ENCODE results near the gene TRDMT1.

The TRDMT1 gene

DNA sequence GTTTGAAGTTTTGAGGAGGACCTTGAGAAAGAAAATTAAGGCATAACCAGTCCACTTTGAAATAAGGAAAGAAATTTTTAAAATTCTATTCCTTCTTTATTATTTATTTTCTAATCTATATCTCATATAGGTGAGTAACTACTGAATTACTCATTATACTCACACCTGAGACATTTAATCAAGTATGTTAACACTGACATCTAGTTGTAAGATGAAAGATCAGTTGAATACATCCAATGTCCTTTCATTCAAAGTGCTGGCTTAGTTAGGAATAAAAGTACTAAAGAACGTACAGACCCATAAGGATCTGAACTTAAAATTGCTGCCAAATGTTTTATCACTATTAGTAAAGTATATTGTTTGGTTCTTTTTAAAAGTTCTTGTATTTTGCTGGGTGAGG is 23.5 kb downstream of the TRDMT1 start:
- H3K4me1 ChIP-seq (ENCODE audit: control insufficient read depth, low read length), result no peaks in the 10 kb centered on the region
- H3K36me3 ChIP-seq (ENCODE audit: control insufficient read depth, low read length), result no peaks in the 10 kb centered on the region
- no peak overlapping the region for H3K4me3 ChIP-seq (ENCODE audit: low read length)
- no peaks in the 10 kb centered on the region for H4K20me1 ChIP-seq (ENCODE audit: control insufficient read depth, insufficient read depth, low read depth, low read length)
- H3F3A ChIP-seq (ENCODE audit: control insufficient read depth, insufficient read depth), result no peaks in the 10 kb centered on the region
- no peak overlapping the region for H3K27ac ChIP-seq (ENCODE audit: low read depth, low read length)
- H3K4me2 ChIP-seq (ENCODE audit: low read length), result no peak overlapping the region
- no peak for TF ChIP-seq EZH2phosphoT487 (IDR thresholded peaks at IDR 0.05; ENCODE audit: borderline replicate concordance, low read length)
- H3K9me3 ChIP-seq (ENCODE audit: control insufficient read depth, insufficient read depth, low read length), result no peaks in the 10 kb centered on the region
- H3K27me3 ChIP-seq (ENCODE audit: control insufficient read depth, low read length), result no peaks in the 10 kb centered on the region
- peaks cover 4% of the 10 kb centered on the region; the same call in 1 of the 2 replicates for H3K79me2 ChIP-seq (ENCODE audit: control insufficient read depth, low read length)
- H3K9me2 ChIP-seq (replicated peaks; ENCODE audit: control insufficient read depth, low read length), result no peaks in the 10 kb centered on the region

DNA sequence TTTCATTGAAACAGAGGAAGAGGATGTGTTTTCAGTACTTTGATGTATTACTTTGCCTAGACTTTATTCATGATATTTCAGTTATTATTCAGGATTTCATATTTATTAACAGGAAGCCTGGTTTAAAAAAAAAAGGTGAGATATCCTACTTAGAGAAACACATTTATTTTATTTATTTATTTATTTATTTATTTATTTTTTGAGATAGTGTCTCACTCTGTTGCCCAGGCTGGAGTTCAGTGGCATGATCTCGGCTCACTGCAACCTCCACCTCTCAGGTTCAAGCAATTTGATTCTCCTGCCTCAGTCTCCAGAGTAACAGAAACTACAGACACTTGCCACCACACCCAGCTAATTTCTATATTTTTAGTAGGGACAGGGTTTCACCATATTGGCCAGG is 24.5 kb downstream of the TRDMT1 start:
- no peak overlapping the region for H3K4me3 ChIP-seq (ENCODE audit: low read length)
- H3K4me2 ChIP-seq (ENCODE audit: low read length), result no peak overlapping the region
- no peaks in the 10 kb centered on the region for H3K79me2 ChIP-seq (ENCODE audit: control insufficient read depth, low read length)
- H3K9me2 ChIP-seq (replicated peaks; ENCODE audit: control insufficient read depth, low read length), result no peaks in the 10 kb centered on the region
- no peaks in the 10 kb centered on the region for H3K4me1 ChIP-seq (ENCODE audit: control insufficient read depth, low read length)
- TF ChIP-seq EZH2phosphoT487 (IDR thresholded peaks at IDR 0.05; ENCODE audit: borderline replicate concordance, low read length), result no peak
- H3K27me3 ChIP-seq (ENCODE audit: control insufficient read depth, low read length), result no peaks in the 10 kb centered on the region
- no peaks in the 10 kb centered on the region for H3F3A ChIP-seq (ENCODE audit: control insufficient read depth, insufficient read depth)
- no peaks in the 10 kb centered on the region for H3K9me3 ChIP-seq (ENCODE audit: control insufficient read depth, insufficient read depth, low read length)
- H4K20me1 ChIP-seq (ENCODE audit: control insufficient read depth, insufficient read depth, low read depth, low read length), result no peaks in the 10 kb centered on the region
- H3K36me3 ChIP-seq (ENCODE audit: control insufficient read depth, low read length), result no peaks in the 10 kb centered on the region
- no peak overlapping the region for H3K27ac ChIP-seq (ENCODE audit: low read depth, low read length)

DNA sequence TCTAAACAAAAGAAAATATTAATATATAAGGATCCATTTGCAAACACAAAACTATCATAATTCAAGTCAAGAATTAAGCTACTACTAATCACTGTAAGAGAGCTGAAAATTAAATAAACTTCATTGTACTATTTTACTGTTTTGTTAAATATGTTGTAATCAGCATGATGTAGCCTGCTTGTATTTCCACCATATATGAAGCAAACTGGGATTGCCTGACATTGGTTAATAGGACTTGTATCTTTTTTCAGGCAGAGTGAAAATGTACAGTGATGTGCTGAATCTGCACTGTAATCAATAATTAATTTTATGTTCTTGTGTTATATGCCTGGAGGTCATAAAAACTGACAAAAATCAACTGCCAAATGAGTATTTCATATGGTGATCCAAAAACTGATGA is 25.4 kb downstream of the TRDMT1 start:
- no peaks in the 10 kb centered on the region for H3K4me1 ChIP-seq (ENCODE audit: control insufficient read depth, low read length)
- no peaks in the 10 kb centered on the region for H3K36me3 ChIP-seq (ENCODE audit: control insufficient read depth, low read length)
- H4K20me1 ChIP-seq (ENCODE audit: control insufficient read depth, insufficient read depth, low read depth, low read length), result no peaks in the 10 kb centered on the region
- H3K79me2 ChIP-seq (ENCODE audit: control insufficient read depth, low read length), result no peaks in the 10 kb centered on the region
- no peaks in the 10 kb centered on the region for H3K9me3 ChIP-seq (ENCODE audit: control insufficient read depth, insufficient read depth, low read length)
- no peak for TF ChIP-seq EZH2phosphoT487 (IDR thresholded peaks at IDR 0.05; ENCODE audit: borderline replicate concordance, low read length)
- TF ChIP-seq, protein P1, sequence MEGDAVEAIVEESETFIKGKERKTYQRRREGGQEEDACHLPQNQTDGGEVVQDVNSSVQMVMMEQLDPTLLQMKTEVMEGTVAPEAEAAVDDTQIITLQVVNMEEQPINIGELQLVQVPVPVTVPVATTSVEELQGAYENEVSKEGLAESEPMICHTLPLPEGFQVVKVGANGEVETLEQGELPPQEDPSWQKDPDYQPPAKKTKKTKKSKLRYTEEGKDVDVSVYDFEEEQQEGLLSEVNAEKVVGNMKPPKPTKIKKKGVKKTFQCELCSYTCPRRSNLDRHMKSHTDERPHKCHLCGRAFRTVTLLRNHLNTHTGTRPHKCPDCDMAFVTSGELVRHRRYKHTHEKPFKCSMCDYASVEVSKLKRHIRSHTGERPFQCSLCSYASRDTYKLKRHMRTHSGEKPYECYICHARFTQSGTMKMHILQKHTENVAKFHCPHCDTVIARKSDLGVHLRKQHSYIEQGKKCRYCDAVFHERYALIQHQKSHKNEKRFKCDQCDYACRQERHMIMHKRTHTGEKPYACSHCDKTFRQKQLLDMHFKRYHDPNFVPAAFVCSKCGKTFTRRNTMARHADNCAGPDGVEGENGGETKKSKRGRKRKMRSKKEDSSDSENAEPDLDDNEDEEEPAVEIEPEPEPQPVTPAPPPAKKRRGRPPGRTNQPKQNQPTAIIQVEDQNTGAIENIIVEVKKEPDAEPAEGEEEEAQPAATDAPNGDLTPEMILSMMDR (IDR thresholded peaks at IDR 0.05; ENCODE audit: low read depth, low read length, poor library complexity, severe bottlenecking), result no peak
- no peaks in the 10 kb centered on the region for H3F3A ChIP-seq (ENCODE audit: control insufficient read depth, insufficient read depth)
- no peak overlapping the region for H3K4me2 ChIP-seq (ENCODE audit: low read length)
- no peak overlapping the region for H3K4me3 ChIP-seq (ENCODE audit: low read length)
- H3K27me3 ChIP-seq (ENCODE audit: control insufficient read depth, low read length), result no peaks in the 10 kb centered on the region
- H3K27ac ChIP-seq (ENCODE audit: low read depth, low read length), result no peak overlapping the region
- no peaks in the 10 kb centered on the region for H3K9me2 ChIP-seq (replicated peaks; ENCODE audit: control insufficient read depth, low read length)

DNA sequence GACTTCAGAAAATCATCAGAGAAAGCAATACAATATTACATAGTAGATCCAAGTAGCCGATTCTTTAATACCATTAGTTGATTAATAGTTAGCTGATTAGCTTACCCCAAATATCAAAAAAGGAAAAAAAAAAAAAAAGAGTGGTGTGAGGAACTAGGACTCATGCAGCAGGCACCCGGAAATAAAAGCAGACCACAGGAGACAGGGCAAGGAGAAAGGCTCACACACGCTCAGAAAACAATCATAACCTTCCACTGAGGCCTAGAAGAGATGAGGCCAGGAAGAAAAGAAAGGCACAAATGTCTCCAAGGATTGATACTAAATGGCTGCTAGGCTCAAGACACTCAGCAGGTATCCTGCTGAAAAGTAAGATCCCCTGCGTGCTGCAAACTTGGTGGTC is 25.9 kb downstream of the TRDMT1 start:
- Histone ChIP-seq H3F3A (ENCODE audit: control insufficient read depth, insufficient read depth) (no peaks in the 10 kb centered on the region), H3K9me2 (replicated peaks; ENCODE audit: control insufficient read depth, low read length) (no peaks in the 10 kb centered on the region), H3K27me3 (ENCODE audit: control insufficient read depth, low read length) (no peaks in the 10 kb centered on the region), H3K27ac (ENCODE audit: low read depth, low read length) (no peak overlapping the region), H3K79me2 (ENCODE audit: control insufficient read depth, low read length) (no peaks in the 10 kb centered on the region), H3K9me3 (ENCODE audit: control insufficient read depth, insufficient read depth, low read length) (no peaks in the 10 kb centered on the region), H3K36me3 (ENCODE audit: control insufficient read depth, low read length) (no peaks in the 10 kb centered on the region), H4K20me1 (ENCODE audit: control insufficient read depth, insufficient read depth, low read depth, low read length) (no peaks in the 10 kb centered on the region), H3K4me2 (ENCODE audit: low read length) (no peak overlapping the region), H3K4me1 (ENCODE audit: control insufficient read depth, low read length) (no peaks in the 10 kb centered on the region), H3K4me3 (ENCODE audit: low read length) (no peak overlapping the region)
- no peak for TF ChIP-seq EZH2phosphoT487 (IDR thresholded peaks at IDR 0.05; ENCODE audit: borderline replicate concordance, low read length)
- TF ChIP-seq, protein P1 (IDR thresholded peaks at IDR 0.05; ENCODE audit: low read depth, low read length, poor library complexity, severe bottlenecking), result no peak

Measured in DOHH2 (cell line).